Keratinocyte (primary cell): ENCODE results near the gene SLC6A3. TPM values are rescaled to one million over a fixed set of nuclear protein-coding genes. Genes with fewer than 3 reads are reported as not detected.
"Not testable (repeated sequence)": the region's sequence is repeated elsewhere in the genome, so short reads cannot be mapped to it uniquely, and the experiment has no call there.

Experiments used
- DNase-seq: peaks from one replicate; pipeline ENCODE4 v3.0.0-alpha.2; 2011; ENCODE audit warnings: low read depth, missing footprints, low spot score
- FAIRE-seq: peaks from 2 replicates; lab custom pipeline; 2011; peaks lifted over from hg19 to GRCh38; lab: Jason Lieb, UNC
- H2AFZ ChIP-seq: 2 replicates; pipeline ENCODE4 v1.6.0; 2012; ENCODE audit warnings: low read length, control low read depth, inconsistent platforms; ENCODE audit not compliant: control insufficient read depth
- H3K27ac ChIP-seq: 2 replicates; pipeline ENCODE4 v1.5.1; 2011; ENCODE audit warnings: low read length; ENCODE audit not compliant: control insufficient read depth, insufficient read depth
- H3K27me3 ChIP-seq: 3 replicates; pipeline ENCODE4 v1.6.0; 2011; ENCODE audit warnings: low read length; ENCODE audit not compliant: control insufficient read depth, insufficient read depth; ENCODE audit errors: extremely low read depth
- H3K36me3 ChIP-seq, 2 experiments: 2 replicates in 1 of 2; 3 replicates in 1 of 2; pipeline ENCODE4 v1.5.1; 2011; ENCODE audit warnings: low read length in 2 of 2, mild to moderate bottlenecking in 1 of 2; ENCODE audit not compliant: control insufficient read depth in 2 of 2, insufficient read depth in 2 of 2; ENCODE audit errors: extremely low read depth in 1 of 2
- H3K4me1 ChIP-seq: 3 replicates; pipeline ENCODE4 v1.5.1; 2011; ENCODE audit warnings: low read length; ENCODE audit not compliant: control insufficient read depth, insufficient read depth; ENCODE audit errors: extremely low read depth
- H3K4me2 ChIP-seq: 3 replicates; pipeline ENCODE4 v1.6.0; 2011; ENCODE audit warnings: low read depth, low read length; ENCODE audit not compliant: control insufficient read depth, insufficient read depth; ENCODE audit errors: extremely low read depth
- H3K4me3 ChIP-seq, 3 experiments: fragments of 200-600 bp in 1 of 3; sonication (generic) in 1 of 3; 2 replicates in 2 of 3; 3 replicates in 1 of 3; pipeline ENCODE4 v1.5.1; 2011 to 2016; ENCODE audit warnings: low read length in 3 of 3, mild to moderate bottlenecking in 3 of 3, control low read depth in 2 of 3, inconsistent platforms in 1 of 3, low read depth in 1 of 3, mixed read lengths in 1 of 3, mixed run types in 1 of 3, moderate library complexity in 1 of 3; ENCODE audit not compliant: control insufficient read depth in 2 of 3, insufficient read depth in 2 of 3; ENCODE audit errors: extremely low read depth in 1 of 3
- H3K79me2 ChIP-seq: 2 replicates; pipeline ENCODE4 v1.6.0; 2012; ENCODE audit warnings: low read length; ENCODE audit not compliant: control insufficient read depth, insufficient read depth
- H3K9ac ChIP-seq: 3 replicates; pipeline ENCODE4 v1.6.0; 2011; ENCODE audit warnings: low read length; ENCODE audit not compliant: control insufficient read depth, insufficient read depth; ENCODE audit errors: extremely low read depth
- H3K9me1 ChIP-seq: 3 replicates; pipeline ENCODE4 v1.6.0; 2011; ENCODE audit warnings: low read length; ENCODE audit not compliant: control insufficient read depth, insufficient read depth; ENCODE audit errors: extremely low read depth
- H3K9me3 ChIP-seq: 2 replicates; pipeline ENCODE4 v1.5.1; 2012; ENCODE audit warnings: low read depth, low read length; ENCODE audit not compliant: control insufficient read depth
- H4K20me1 ChIP-seq: 3 replicates; pipeline ENCODE4 v1.6.0; 2011; ENCODE audit warnings: low read length; ENCODE audit not compliant: control insufficient read depth, insufficient read depth; ENCODE audit errors: extremely low read depth
- CTCF ChIP-seq, 3 experiments: IDR thresholded peaks in 1 of 3; conservative IDR thresholded peaks in 1 of 3; optimal IDR thresholded peaks in 1 of 3; 2 replicates in 2 of 3; 3 replicates in 1 of 3; pipeline versions ENCODE3 to v1.5.1; 2011; ENCODE audit warnings: low read length in 3 of 3, mild to moderate bottlenecking in 3 of 3, moderate library complexity in 2 of 3, control low read depth in 1 of 3, inconsistent platforms in 1 of 3; ENCODE audit not compliant: insufficient read depth in 2 of 3; ENCODE audit errors: extremely low read depth in 1 of 3
- EZH2 ChIP-seq: IDR thresholded peaks from one replicate; pipeline ENCODE4 v1.6.1; 2012; ENCODE audit warnings: inconsistent platforms, mild to moderate bottlenecking, low read length, moderate library complexity
- dilution Hi-C: fragments of 300-500 bp; cut with MboI; formaldehyde crosslinking; loops from one replicate; pipeline ENCODE4 v1.7.0; 2020; ENCODE audit warnings: low sequenced_read_pairs; ENCODE audit not compliant: extremely low pct_ligation_motif_present
- polyA plus RNA-seq, 5 experiments: library from polyadenylated mRNA; depleted of rRNA in 3 of 5; stranded (reverse) in 3 of 5; stranded (forward) in 1 of 5; unstranded in 1 of 5; fragments of >200 nt; gene quantifications; 1 replicate in 1 of 5; 2 replicates in 3 of 5; 3 replicates in 1 of 5; pipeline versions ENCODE4 v1.2.1 to v1.2.3, GENCODE V29; 2011 to 2012; ENCODE audit warnings: missing spikeins in 2 of 5, low read depth in 1 of 5, low replicate concordance in 1 of 5

The SLC6A3 gene
- polyA plus RNA-seq, 1 donor (not counting 4 experiments of a cell fraction or from before 2014, with no cell fraction given): 0.03 TPM

GRCh38 chr5:1424716-1425115, 20.5 kb downstream of the SLC6A3 start:
- peaks cover 8% of the 10 kb centered on the region for H3K9me3 ChIP-seq
- H3K4me3 ChIP-seq: no peak overlapping the region
- no peaks in the 10 kb centered on the region for H4K20me1 ChIP-seq
- no peaks in the 10 kb centered on the region for H3K36me3 ChIP-seq
- no peaks in the 10 kb centered on the region for H3K79me2 ChIP-seq
- H3K4me2 ChIP-seq: no peak overlapping the region
- TF ChIP-seq CTCF (optimal IDR thresholded peaks at IDR 0.05 in 1 of 3, IDR thresholded peaks at IDR 0.05 in 1 of 3, conservative IDR thresholded peaks at IDR 0.05 in 1 of 3; ENCODE audit: extremely low read depth in 1 of 3, insufficient read depth in 2 of 3, low read length in 3 of 3) (no peak), EZH2 (no peak)
- no peak overlapping the region for H3K9ac ChIP-seq
- no peak overlapping the region for H2AFZ ChIP-seq
- H3K27me3 ChIP-seq: no peaks in the 10 kb centered on the region
- no peaks in the 10 kb centered on the region for H3K9me1 ChIP-seq
- DNase-seq: no peak
- FAIRE-seq: no peak
- no peak overlapping the region for H3K27ac ChIP-seq
- no peaks in the 10 kb centered on the region for H3K4me1 ChIP-seq
- dilution Hi-C loops: no loop called here

GRCh38 chr5:1423901-1424603, 21.2 kb downstream of the SLC6A3 start:
- peaks cover 8% of the 10 kb centered on the region for H3K9me3 ChIP-seq
- no peaks in the 10 kb centered on the region for H4K20me1 ChIP-seq
- H3K27ac ChIP-seq: no peak overlapping the region
- H3K4me1 ChIP-seq: no peaks in the 10 kb centered on the region
- dilution Hi-C loops: no loop called here
- no peak overlapping the region for H2AFZ ChIP-seq
- H3K27me3 ChIP-seq: no peaks in the 10 kb centered on the region
- no peak overlapping the region for H3K4me2 ChIP-seq
- no peak overlapping the region for H3K4me3 ChIP-seq
- TF ChIP-seq CTCF (optimal IDR thresholded peaks at IDR 0.05 in 1 of 3, IDR thresholded peaks at IDR 0.05 in 1 of 3, conservative IDR thresholded peaks at IDR 0.05 in 1 of 3; ENCODE audit: extremely low read depth in 1 of 3, insufficient read depth in 2 of 3, low read length in 3 of 3) (no peak), EZH2 (no peak)
- no peak for FAIRE-seq
- H3K79me2 ChIP-seq: no peaks in the 10 kb centered on the region
- no peak overlapping the region for H3K9ac ChIP-seq
- DNase-seq: no peak
- H3K9me1 ChIP-seq: no peaks in the 10 kb centered on the region
- no peaks in the 10 kb centered on the region for H3K36me3 ChIP-seq

GRCh38 chr5:1422522-1422921, 22.7 kb downstream of the SLC6A3 start:
- H3K4me3 ChIP-seq, H2AFZ ChIP-seq, H3K4me1 ChIP-seq, H3K27ac ChIP-seq, H3K9me1 ChIP-seq, DNase-seq, H3K9ac ChIP-seq, H3K79me2 ChIP-seq, dilution Hi-C loops, H3K27me3 ChIP-seq, H3K4me2 ChIP-seq, H4K20me1 ChIP-seq, H3K9me3 ChIP-seq, H3K36me3 ChIP-seq, FAIRE-seq: not testable (repeated sequence)
